NCI-H774 (cell line): ENCODE measurements around the gene FCER1G.
A peak's percentile ranks its signal among the peaks of the same experiment; 100 is the strongest.

Experiments
- DNase-seq: peaks from one replicate; lab custom pipeline; 2025; lab: John Stamatoyannopoulos, UW

Gene FCER1G

GRCh38 chr1:161188381-161188780, 26.7 kb upstream of the FCER1G start:
- no peak for DNase-seq

GRCh38 chr1:161189036-161189435, 26.1 kb upstream of the FCER1G start:
- no peak for DNase-seq

GRCh38 chr1:161190962-161191521, 24.1 kb upstream of the FCER1G start:
- DNase-seq, result no peak

- no peak for DNase-seq
These were observed 23.1 kb upstream of the FCER1G start for GRCh38 chr1:161191971-161192370.

GRCh38 chr1:161192476-161193465, 22.3 kb upstream of the FCER1G start:
- DNase-seq, result peak; percentile 35

- DNase-seq, result no peak
These were observed 21.4 kb upstream of the FCER1G start for GRCh38 chr1:161193561-161194235.

- no peak for DNase-seq
These were observed 19.9 kb upstream of the FCER1G start for GRCh38 chr1:161195171-161195570.

- no peak for DNase-seq
These were observed 19.0 kb upstream of the FCER1G start for GRCh38 chr1:161196111-161196510.

GRCh38 chr1:161196521-161197451, 18.3 kb upstream of the FCER1G start:
- DNase-seq, result no peak

- no peak for DNase-seq
These were observed 17.4 kb upstream of the FCER1G start for GRCh38 chr1:161197560-161198193.

GRCh38 chr1:161198194-161198896, 16.8 kb upstream of the FCER1G start:
- no peak for DNase-seq

- no peak for DNase-seq
These were observed 16.1 kb upstream of the FCER1G start, which contains the start of gene ADAMTS4 for GRCh38 chr1:161198897-161199431. Gene ADAMTS4, minus strand, starts transcription at chr1:161199054. Its CDS starts 427 bp downstream, at chr1:161198627.

- DNase-seq, result no peak
These were observed 15.5 kb upstream of the FCER1G start for GRCh38 chr1:161199506-161200139.

- no peak for DNase-seq
These were observed 14.6 kb upstream of the FCER1G start for GRCh38 chr1:161200421-161200991.

GRCh38 chr1:161200992-161201835, 13.9 kb upstream of the FCER1G start:
- no peak for DNase-seq

GRCh38 chr1:161201836-161202712, 13.0 kb upstream of the FCER1G start, which contains the start of gene NDUFS2:
Gene NDUFS2, plus strand, starts transcription at chr1:161202367. Its CDS starts 19 bp downstream, at chr1:161202386.
- DNase-seq, result peak; percentile 98
